IPS DF 19.7 (cell line): ENCODE data around the gene CATSPERB.
"Not testable (repeated sequence)": the region's sequence is repeated elsewhere in the genome, so short reads cannot be mapped to it uniquely, and the experiment has no call there.

ENCODE experiments used
- DNase-seq: peaks from one replicate; pipeline ENCODE4 v3.0.0-alpha.2; 2013; ENCODE audit warnings: low read depth, low spot score

The CATSPERB gene

GRCh38 chr14:91732439-91732838 is 553 bp upstream of the CATSPERB start:
- no peak for DNase-seq

DNA sequence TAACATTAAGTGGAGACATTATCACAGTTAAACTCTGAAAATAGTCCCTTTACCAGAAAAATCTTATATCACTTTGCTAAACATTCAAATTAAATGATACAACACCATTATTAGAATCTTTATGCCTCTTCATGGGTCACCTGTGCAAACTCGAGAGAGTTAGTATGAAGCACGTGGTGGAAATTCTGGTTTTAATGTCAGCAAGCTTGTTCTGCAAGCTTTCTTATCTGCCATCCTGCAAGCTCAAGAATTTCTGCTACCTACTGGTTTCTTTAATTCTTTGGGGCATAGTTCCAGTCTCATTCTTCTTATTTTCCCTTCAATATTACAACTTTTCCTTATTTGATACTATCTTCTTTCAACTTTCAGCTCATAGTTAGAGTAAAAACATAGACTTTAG is 868 bp downstream of the CATSPERB start:
- DNase-seq, result no peak

- no peak for DNase-seq
These were observed 2.1 kb downstream of the CATSPERB start for GRCh38 chr14:91729756-91730155.

GRCh38 chr14:91728616-91729183 is 3.2 kb downstream of the CATSPERB start:
- no peak for DNase-seq

GRCh38 chr14:91727121-91727520 is 4.8 kb downstream of the CATSPERB start:
- DNase-seq, result no peak

DNA sequence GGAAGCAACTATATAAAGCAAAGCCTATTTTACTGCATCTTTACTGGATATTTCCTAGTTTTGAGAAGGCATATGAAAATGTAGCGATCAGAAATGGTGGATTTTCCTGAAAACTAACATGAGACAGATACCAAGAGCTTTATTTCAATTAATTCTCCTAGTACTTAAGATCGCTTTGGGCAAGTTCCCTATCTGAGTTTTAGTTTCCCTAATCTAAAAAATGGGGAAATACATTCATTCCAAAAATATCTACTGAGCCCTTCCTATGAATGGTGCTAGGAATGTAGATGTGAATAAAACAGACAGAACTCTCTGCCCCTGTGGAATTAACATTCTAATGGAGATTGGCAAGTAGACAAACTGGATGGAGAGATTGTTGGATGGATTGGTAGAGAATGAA is 8.4 kb downstream of the CATSPERB start:
- no peak for DNase-seq

GRCh38 chr14:91722386-91722785 is 9.5 kb downstream of the CATSPERB start:
- no peak for DNase-seq

DNA sequence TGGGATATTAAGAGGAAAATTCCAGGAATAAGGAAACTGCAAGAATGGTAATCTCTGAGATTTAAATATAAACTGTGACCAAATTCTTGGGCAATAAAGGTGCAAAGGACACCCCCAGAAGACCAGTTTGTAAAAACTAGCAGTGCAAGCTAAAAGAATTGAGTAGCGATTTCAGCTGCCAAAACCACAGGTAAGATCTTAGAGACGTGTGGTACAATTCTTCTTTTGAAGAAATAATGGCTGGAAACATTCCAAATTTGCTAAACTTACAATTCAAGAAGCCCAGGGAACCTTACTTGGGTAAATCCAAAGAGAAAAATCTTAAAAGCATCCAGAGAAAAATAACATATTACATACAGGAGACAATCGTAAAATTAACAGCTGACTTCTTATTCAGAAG is 12.0 kb downstream of the CATSPERB start:
- no peak for DNase-seq

- DNase-seq, result no peak
These were observed 14.9 kb downstream of the CATSPERB start for GRCh38 chr14:91716999-91717398.

- DNase-seq, result no peak
These were observed 17.1 kb downstream of the CATSPERB start for GRCh38 chr14:91714805-91715204.

GRCh38 chr14:91708795-91709194 is 23.1 kb downstream of the CATSPERB start:
- no peak for DNase-seq

GRCh38 chr14:91706996-91707395 is 24.9 kb downstream of the CATSPERB start:
- DNase-seq, result no peak

DNA sequence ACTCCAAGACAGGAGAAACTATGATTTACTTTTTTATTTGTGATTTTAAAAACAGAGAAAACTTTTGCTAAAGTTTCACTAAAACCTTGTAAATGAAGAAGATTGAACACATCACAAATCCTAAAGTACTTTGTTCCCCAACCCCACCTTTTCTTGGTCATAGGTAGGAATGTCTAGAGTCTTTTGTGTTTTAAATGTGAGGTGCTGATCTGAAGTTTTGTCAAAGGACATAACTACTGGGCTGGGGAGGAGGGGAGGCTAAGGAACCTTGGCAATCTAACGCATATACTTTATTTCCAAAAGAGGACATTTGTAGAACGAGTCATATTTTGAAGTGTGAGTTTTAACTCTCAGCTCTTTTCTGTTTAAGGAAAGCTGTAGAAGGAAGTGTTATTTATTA is 37.2 kb downstream of the CATSPERB start:
- no peak for DNase-seq

- DNase-seq, result no peak
These were observed 38.5 kb downstream of the CATSPERB start for GRCh38 chr14:91693346-91693745.

- no peak for DNase-seq
These were observed 39.8 kb downstream of the CATSPERB start for GRCh38 chr14:91692075-91692474.

DNA sequence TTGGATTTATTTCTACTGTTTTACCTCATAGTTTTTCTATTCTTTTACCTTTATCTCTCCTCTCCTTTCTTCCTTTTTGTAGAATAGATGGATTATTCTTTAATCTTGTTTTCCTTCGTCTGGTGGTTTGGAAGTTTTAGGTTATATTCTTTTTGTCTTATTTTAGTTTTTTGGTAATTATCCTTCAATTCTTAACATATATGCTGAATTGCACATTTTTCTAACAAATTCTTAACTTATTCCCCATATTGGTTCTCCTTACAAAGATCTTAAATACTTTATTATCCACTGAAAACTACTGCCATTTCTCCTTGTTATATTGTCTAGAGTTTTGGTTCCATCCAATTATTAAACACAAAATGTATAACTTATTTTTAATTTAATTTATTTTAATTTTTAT is 42.3 kb downstream of the CATSPERB start:
- DNase-seq, result no peak

- not testable (repeated sequence) for DNase-seq
These were observed 44.5 kb downstream of the CATSPERB start for GRCh38 chr14:91687436-91687835.

- no peak for DNase-seq
These were observed 46.3 kb downstream of the CATSPERB start for GRCh38 chr14:91685600-91685999.

DNA sequence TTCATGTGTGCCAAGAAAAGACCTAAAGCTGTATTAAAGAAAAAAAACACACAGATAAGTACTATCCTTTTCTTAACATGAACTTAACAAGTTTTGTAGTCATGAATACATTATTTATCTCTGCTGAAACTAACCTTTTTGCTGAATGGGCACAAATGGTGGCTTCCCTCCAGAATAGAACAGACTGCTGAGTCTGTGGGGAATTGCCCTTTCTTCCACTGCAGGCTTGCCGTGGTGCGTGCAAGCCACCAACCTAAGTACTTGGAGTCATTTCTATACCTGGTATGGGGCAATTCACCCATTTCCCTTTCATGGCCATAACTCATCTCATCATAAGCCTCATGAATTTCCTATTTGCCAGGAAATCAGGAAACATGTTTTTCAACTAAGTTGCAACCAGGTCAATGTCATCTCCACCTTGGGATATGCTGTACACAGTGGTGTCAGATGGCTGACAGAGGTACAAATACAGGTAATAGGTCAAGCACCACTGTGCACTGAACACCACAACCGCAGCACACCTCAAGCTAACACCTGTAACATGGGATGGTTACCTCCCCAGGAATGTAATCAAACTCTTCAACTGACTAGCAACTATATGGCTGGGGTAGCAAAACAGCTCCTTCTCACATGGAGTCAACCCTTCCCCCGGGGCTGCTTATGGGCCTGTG is 49.9 kb downstream of the CATSPERB start:
- no peak for DNase-seq

DNA sequence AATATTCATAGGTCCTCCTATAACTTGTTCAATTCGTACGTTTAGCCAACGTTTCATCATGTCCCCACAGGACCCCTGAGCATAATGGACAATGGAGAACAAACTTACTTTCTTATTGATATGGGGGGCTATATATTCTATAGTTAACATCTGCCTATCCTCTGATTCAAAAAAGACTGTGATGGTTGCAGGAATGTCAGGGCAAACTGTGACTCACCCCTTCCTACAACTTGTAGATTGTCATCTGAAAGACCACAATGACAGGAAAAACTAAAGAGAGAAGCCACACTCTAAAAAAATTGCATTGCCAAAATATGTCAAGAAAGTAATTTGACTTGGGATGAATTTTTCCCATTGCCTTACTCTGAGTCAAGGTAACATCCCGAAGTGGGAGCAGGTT is 50.8 kb downstream of the CATSPERB start:
- no peak for DNase-seq

DNA sequence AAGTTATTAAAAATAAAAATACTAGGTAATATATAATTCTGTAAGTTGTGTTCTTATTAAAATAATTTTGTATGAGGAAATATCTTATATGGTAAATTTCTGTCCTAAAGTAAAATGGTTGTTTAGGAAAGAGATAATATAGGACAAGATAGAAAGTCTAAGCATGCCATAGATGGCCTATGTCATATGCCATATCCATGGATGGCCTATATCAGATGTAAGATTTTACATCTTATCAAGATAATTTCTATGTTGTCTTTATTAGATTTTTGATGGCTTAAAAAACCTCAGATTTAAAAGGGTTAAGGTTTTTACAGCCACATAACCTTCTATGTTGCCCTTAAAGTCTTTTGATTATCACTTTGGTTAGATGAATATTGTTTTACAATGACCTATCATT is 52.6 kb downstream of the CATSPERB start:
- DNase-seq, result no peak

DNA sequence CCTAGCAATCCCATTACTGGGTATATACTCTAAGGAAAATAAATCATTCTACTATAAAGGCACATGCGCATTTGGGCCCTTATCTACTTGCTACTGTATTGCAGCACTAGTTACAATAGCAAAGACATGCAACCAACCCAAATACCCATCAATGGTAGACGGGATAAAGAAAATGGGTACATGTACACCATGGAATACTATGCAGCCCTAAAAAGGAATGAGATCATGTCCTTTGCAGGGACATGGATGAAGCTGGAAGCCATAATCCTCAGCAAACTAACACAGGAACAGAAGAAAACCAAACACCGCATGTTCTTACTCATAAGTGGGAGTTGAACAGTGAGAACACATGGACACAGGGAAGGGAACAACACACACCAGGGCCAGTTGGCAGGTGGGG is 54.2 kb downstream of the CATSPERB start:
- DNase-seq, result not testable (repeated sequence)

DNA sequence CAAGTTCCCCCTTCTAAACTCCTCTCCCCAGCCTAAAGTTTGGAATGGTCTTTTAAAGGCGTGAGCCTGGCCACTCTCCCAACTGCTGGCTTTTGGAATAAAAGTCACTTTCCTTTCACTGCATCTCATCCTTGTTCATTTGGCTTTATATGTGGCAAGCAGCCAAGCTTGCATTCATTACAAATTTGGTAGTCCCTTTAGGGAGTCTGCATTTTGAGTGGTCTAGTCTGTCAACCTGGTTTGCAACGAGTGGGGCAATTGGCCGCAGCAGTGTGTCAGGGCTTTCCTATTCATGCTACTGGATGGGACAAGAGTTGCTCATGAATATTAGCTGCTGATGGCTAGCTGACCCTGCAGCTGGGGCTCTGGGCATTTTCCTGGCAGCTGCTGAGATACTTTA is 57.0 kb downstream of the CATSPERB start:
- no peak for DNase-seq

GRCh38 chr14:91669867-91670266 is 62.0 kb downstream of the CATSPERB start:
- no peak for DNase-seq
